HG03432 (cell line): ENCODE measurements around the gene CCDC91.

Experiments used
- ATAC-seq: cut with Tn5 transposase; IDR thresholded peaks from one replicate; pipeline ENCODE4 v1.9.1; 2021; ENCODE audit warnings: mild to moderate bottlenecking, moderate library complexity; ENCODE audit not compliant: unreplicated experiment

CCDC91 gene

GRCh38 chr12:28574746-28575592 lies 384.7 kb downstream of the CCDC91 start:
- no peak for ATAC-seq

- no peak for ATAC-seq
Observed at GRCh38 chr12:28575593-28576205, 385.4 kb downstream of the CCDC91 start.

GRCh38 chr12:28578361-28578760 lies 388.1 kb downstream of the CCDC91 start:
- no peak for ATAC-seq

GRCh38 chr12:28578833-28579252 lies 388.6 kb downstream of the CCDC91 start:
- ATAC-seq, result no peak

GRCh38 chr12:28582672-28583376 lies 392.6 kb downstream of the CCDC91 start:
- no peak for ATAC-seq

GRCh38 chr12:28583701-28584261 lies 393.5 kb downstream of the CCDC91 start:
- ATAC-seq, result no peak

GRCh38 chr12:28585146-28585545 lies 394.9 kb downstream of the CCDC91 start:
- ATAC-seq, result no peak

- ATAC-seq, result no peak
Observed at GRCh38 chr12:28586481-28586880, 396.2 kb downstream of the CCDC91 start.

- ATAC-seq, result no peak
Observed at GRCh38 chr12:28591831-28592230, 401.6 kb downstream of the CCDC91 start.
